Measurements from ENCODE around the gene WLS.

GRCh38 chr1:68162761-68163160 is 69.6 kb downstream of the WLS start:
- TF ChIP-seq SUZ12 (IDR thresholded peaks at IDR 0.05; ENCODE audit: extremely low read depth, insufficient read depth, insufficient read length) (no peak), YY1 (IDR thresholded peaks at IDR 0.05; ENCODE audit: insufficient read depth, insufficient read length) (no peak)
